Lower lobe of right lung (tissue), 2 donors: ENCODE measurements around the gene SNAP25. TPM values are rescaled to one million over a fixed set of nuclear protein-coding genes. Genes with fewer than 3 reads are reported as not detected.

ENCODE experiments used
- ATAC-seq, 2 donors: fragments of 200-7000 bp; cut with Tn5 transposase; one replicate each; pipeline ENCODE4 v1.9.1; 2020 to 2022; ENCODE audit warnings: mild to moderate bottlenecking in 2 of 2, moderate library complexity in 2 of 2
- DNase-seq: peaks from one replicate; pipeline ENCODE4 v3.0.0-alpha.2; 2020
- H3K27ac ChIP-seq: fragments of 200-600 bp; one replicate; pipeline ENCODE4 v1.8.0; 2022
- H3K27me3 ChIP-seq: fragments of 200-600 bp; one replicate; pipeline ENCODE4 v1.8.0; 2022; ENCODE audit warnings: low read depth
- H3K36me3 ChIP-seq: fragments of 200-600 bp; one replicate; pipeline ENCODE4 v1.8.0; 2022; ENCODE audit warnings: mild to moderate bottlenecking
- H3K4me1 ChIP-seq: fragments of 200-600 bp; one replicate; pipeline ENCODE4 v1.8.0; 2022
- H3K4me3 ChIP-seq: fragments of 200-600 bp; one replicate; pipeline ENCODE4 v1.8.0; 2022; ENCODE audit warnings: mild to moderate bottlenecking
- H3K9me3 ChIP-seq: fragments of 200-600 bp; one replicate; pipeline ENCODE4 v1.8.0; 2022
- intact Hi-C: fragments of 100-400 bp; cut with DNase I; formaldehyde crosslinking; loops from one replicate; pipeline ENCODE4 v1.11.0; 2022
- total RNA-seq: library from RNA; stranded (reverse); fragmentation: NEBNext Ultra II Directional; extraction: Animal tissue kit (Norgen Biotek cat#: 25700); gene quantifications from one replicate; pipeline ENCODE4 v1.2.1, GENCODE V29; 2021
- TF ChIP-seq, protein P1 (sequence below): fragments of 200-600 bp; IDR thresholded peaks from one replicate; pipeline ENCODE4 v1.8.0; 2022; ENCODE audit warnings: antibody characterized with exemption, mild to moderate bottlenecking
- donor health status: DM: no; HTN: yes; CAD: no; lungs with severe emphysema.

SNAP25 gene
- total RNA-seq, 1 donor from 2014 or later = 0.65 TPM

DNA sequence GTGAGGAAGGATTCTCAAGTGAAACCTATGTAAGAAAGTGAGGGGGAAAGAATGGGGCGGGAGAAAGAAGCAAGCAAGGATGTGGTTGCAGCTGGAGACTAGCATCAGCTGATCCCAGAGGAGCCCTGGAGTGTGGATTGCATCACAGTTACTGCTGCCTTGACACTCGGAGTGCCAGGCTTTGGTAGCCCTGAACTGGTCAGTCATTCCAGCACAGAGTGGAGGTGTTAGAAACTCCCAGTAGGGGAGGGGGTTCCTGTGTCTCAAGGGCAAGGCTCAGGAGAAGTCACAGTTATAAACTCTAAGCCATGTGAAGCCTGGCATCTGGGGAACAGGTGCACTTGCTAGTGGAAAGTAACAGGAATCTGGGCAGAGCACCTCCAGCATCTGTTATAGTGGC, 23.5 kb downstream of the SNAP25 start:
- H3K27me3 ChIP-seq = no peaks in the 10 kb centered on the region
- no peak overlapping the region for H3K4me3 ChIP-seq
- no peak for ATAC-seq
- H3K4me1 ChIP-seq = no peaks in the 10 kb centered on the region
- intact Hi-C loops = no loop called here
- DNase-seq = no peak
- H3K36me3 ChIP-seq = no peaks in the 10 kb centered on the region
- H3K27ac ChIP-seq = no peak overlapping the region
- no peaks in the 10 kb centered on the region for H3K9me3 ChIP-seq
- TF ChIP-seq, protein P1, sequence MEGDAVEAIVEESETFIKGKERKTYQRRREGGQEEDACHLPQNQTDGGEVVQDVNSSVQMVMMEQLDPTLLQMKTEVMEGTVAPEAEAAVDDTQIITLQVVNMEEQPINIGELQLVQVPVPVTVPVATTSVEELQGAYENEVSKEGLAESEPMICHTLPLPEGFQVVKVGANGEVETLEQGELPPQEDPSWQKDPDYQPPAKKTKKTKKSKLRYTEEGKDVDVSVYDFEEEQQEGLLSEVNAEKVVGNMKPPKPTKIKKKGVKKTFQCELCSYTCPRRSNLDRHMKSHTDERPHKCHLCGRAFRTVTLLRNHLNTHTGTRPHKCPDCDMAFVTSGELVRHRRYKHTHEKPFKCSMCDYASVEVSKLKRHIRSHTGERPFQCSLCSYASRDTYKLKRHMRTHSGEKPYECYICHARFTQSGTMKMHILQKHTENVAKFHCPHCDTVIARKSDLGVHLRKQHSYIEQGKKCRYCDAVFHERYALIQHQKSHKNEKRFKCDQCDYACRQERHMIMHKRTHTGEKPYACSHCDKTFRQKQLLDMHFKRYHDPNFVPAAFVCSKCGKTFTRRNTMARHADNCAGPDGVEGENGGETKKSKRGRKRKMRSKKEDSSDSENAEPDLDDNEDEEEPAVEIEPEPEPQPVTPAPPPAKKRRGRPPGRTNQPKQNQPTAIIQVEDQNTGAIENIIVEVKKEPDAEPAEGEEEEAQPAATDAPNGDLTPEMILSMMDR = no peak

DNA sequence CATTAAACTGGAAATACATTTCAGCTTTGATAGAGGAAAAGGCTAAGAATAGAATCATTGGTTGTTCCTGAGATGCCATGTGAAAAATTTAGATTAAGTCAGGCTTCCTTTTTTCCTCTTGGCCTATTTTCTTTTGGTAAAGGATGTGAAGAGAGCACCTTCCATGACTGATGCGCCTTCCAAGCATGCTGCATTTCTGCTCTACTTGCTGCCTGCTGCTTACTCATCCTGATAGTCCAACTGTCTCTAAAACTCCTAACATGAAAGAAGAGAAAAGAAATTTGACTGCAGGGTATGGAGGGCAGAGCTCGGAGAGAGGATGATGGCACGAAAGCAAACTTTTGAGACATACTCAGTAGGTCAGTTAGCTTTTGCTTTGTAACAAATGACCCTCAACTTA, 28.8 kb downstream of the SNAP25 start:
- no peaks in the 10 kb centered on the region for H3K36me3 ChIP-seq

DNA sequence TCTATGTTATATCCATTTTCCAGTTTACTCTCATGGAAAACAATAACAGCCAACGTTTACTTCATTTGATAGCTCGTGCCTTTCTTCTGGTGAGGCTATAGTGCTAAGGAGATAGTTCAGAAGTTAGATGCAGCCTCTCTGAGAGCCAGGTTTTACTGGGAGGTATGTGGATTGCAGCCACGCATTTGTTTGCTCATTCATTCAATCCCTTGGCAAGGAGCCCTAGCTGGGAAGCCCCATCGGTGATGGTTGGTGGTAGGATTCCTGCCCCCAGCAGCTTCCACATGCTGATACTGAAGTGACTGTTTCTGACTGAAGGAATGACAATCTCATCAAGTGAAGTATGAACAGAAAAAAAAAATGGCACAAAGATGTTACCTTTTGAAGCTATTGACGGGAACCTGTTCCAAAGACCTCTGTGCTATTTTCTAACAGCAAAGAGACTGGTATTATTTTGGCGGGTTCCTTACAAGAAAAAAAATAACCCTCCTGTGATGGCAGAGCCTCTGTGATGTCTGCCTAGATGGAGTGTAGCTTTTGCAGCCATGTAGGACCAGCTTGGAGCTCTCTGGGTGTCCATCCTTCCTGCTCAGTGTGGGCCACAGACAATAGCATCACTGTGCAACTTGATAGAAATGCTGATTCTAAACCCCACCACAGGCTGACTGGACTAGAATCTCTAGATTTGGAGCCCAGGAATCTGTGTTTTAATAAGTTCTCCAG, 30.6 kb downstream of the SNAP25 start:
- TF ChIP-seq, protein P1 = no peak
- DNase-seq (no peak), ATAC-seq (no peak)
- Histone ChIP-seq H3K9me3 (no peaks in the 10 kb centered on the region), H3K4me3 (no peak overlapping the region), H3K27me3 (no peaks in the 10 kb centered on the region), H3K27ac (no peak overlapping the region), H3K36me3 (no peaks in the 10 kb centered on the region), H3K4me1 (no peaks in the 10 kb centered on the region)
- intact Hi-C loops = no loop called here

More for the DNA sequence above, 28.8 kb downstream of the SNAP25 start:
- DNase-seq = no peak
- Histone ChIP-seq H3K4me1 (no peaks in the 10 kb centered on the region), H3K27me3 (no peaks in the 10 kb centered on the region), H3K9me3 (no peaks in the 10 kb centered on the region), H3K4me3 (no peak overlapping the region), H3K27ac (no peak overlapping the region)
- no peak for ATAC-seq
- TF ChIP-seq, protein P1 = no peak
- intact Hi-C loops = no loop called here

DNA sequence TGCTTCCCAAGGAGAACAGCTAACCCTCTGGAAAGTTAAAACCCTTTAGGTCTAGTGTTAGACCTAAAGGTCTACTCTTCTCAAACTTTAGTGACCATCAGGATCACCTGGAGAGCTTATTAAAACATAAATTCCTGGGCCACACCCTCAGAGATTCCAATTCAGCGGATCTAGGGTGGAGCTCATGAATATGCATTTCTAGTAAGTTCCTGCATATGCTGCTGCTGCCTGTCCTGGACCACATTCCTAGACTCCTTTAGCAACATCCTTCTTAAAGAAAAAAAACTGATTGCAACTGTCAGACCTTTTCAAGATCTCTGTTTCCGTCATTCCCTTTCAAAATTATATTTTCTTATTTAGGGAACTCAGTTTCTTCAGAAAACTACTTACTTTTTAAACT, 31.2 kb downstream of the SNAP25 start:
- no peaks in the 10 kb centered on the region for H3K4me1 ChIP-seq
- H3K27me3 ChIP-seq = no peaks in the 10 kb centered on the region
- no peak overlapping the region for H3K27ac ChIP-seq
- TF ChIP-seq, protein P1 = no peak
- ATAC-seq (no peak), DNase-seq (no peak)
- no peak overlapping the region for H3K4me3 ChIP-seq
- intact Hi-C loops = no loop called here
- no peaks in the 10 kb centered on the region for H3K36me3 ChIP-seq
- H3K9me3 ChIP-seq = no peaks in the 10 kb centered on the region

DNA sequence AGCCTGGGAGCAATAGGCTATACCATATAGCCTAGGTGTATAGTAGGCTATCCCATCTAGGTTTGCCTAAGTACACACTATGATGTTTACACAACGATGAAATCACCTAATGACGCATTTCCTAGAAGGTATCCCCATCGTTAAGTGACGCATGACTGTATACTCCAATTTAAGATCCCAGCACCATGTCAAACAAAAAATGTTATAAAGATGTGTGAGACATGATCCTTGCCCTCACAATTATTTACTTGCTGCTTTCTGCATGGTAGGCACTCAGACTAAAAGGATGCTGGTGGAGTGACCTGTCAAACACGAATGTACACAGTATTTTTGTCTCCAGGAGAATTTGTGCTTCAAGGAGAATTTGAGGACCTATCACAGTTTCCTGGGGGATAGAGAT, 32.3 kb downstream of the SNAP25 start:
- no peaks in the 10 kb centered on the region for H3K36me3 ChIP-seq
- no peaks in the 10 kb centered on the region for H3K27me3 ChIP-seq
- no peak overlapping the region for H3K4me3 ChIP-seq
- TF ChIP-seq, protein P1 = no peak
- DNase-seq (no peak), ATAC-seq (no peak)
- H3K27ac ChIP-seq = no peak overlapping the region
- H3K9me3 ChIP-seq = no peaks in the 10 kb centered on the region
- no peaks in the 10 kb centered on the region for H3K4me1 ChIP-seq
- intact Hi-C loops = no loop called here
